ENCODE results near the gene CAPN7.

The CAPN7 gene

DNA sequence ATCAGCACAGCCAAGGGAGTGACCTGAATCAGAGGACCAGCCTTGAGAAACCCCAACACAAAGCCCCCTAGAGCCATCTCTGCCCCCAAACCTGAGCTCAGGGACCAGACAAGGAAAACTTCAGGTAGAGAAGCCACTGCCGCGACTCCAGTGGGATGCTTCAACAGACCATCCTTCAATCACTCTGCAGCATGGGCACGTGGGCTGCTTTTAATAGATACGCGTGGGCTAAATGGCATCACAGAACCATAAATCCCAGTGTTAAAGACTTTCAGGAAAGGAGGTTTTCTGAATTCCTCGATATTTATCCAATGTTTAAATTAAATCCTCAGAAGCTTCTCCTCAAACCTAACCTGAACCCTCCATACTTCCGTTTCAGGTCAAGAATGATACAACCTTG is 95.7 kb downstream of the CAPN7 start:
- ATAC-seq: no peak
